Measurements from ENCODE around the gene ATE1. TPM values are rescaled to one million over a fixed set of nuclear protein-coding genes. Genes with fewer than 3 reads are reported as not detected.

Gene ATE1
- total RNA-seq, 1 experiment from 2014 or later, result 23.8 TPM

DNA sequence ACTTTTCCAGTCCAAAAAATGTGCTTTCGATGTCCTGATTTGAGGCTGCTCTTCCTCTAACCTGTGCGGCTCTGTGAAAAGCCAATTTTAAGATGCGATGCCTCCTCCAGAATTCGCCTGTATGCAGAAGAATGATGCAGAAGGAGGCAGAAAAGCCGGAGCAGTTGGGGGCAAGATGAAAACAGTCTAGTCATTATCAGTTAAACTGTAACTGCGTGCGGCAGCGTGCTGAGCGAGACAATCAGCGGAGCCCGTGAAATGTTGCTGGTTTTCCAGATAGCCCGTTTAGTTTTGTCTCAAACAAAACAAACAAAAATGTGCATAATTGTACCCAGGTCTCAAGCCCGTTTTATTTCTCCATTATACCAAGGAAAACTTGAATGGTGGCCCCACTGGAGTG lies 192.6 kb downstream of the ATE1 start:
- POLR2A ChIA-PET, result no interaction called here
- H3K36me3 Mint-ChIP-seq, result no peaks in the 10 kb centered on the region
- peaks cover 9% of the 10 kb centered on the region for H3K27me3 Mint-ChIP-seq (ENCODE audit: low read depth)
- no peak overlapping the region for H3K4me3 Mint-ChIP-seq
- DNase-seq (ENCODE audit: low spot score) (no peak), ATAC-seq (no peak)
- no peaks in the 10 kb centered on the region for H3K9me3 Mint-ChIP-seq
- H3K27ac Mint-ChIP-seq, result no peak overlapping the region
- CTCF ChIA-PET, result interaction anchor here (0.7 to 3.8 kb wide), 7 partner anchors 9 to 786 kb away, joined by 3 to 24 read pairs (median 3); no protein-coding TSS in a partner anchor
- peaks cover 35% of the 10 kb centered on the region for H3K4me1 Mint-ChIP-seq
- no peak for TF ChIP-seq CREM (CRISPR knock-in tag; IDR thresholded peaks at IDR 0.05)
- no peak for TF ChIP-seq MYBL2 (CRISPR knock-in tag; IDR thresholded peaks at IDR 0.05)
- no peak for TF ChIP-seq IRF2 (CRISPR knock-in tag; IDR thresholded peaks at IDR 0.05; ENCODE audit: borderline replicate concordance, low read depth)
- TF ChIP-seq, protein P1, sequence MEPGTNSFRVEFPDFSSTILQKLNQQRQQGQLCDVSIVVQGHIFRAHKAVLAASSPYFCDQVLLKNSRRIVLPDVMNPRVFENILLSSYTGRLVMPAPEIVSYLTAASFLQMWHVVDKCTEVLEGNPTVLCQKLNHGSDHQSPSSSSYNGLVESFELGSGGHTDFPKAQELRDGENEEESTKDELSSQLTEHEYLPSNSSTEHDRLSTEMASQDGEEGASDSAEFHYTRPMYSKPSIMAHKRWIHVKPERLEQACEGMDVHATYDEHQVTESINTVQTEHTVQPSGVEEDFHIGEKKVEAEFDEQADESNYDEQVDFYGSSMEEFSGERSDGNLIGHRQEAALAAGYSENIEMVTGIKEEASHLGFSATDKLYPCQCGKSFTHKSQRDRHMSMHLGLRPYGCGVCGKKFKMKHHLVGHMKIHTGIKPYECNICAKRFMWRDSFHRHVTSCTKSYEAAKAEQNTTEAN (CRISPR knock-in tag; IDR thresholded peaks at IDR 0.05), result no peak
- TF ChIP-seq, protein P2, sequence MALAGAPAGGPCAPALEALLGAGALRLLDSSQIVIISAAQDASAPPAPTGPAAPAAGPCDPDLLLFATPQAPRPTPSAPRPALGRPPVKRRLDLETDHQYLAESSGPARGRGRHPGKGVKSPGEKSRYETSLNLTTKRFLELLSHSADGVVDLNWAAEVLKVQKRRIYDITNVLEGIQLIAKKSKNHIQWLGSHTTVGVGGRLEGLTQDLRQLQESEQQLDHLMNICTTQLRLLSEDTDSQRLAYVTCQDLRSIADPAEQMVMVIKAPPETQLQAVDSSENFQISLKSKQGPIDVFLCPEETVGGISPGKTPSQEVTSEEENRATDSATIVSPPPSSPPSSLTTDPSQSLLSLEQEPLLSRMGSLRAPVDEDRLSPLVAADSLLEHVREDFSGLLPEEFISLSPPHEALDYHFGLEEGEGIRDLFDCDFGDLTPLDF (CRISPR knock-in tag; IDR thresholded peaks at IDR 0.05), result no peak
- no peak for TF ChIP-seq KAT7 (CRISPR knock-in tag; IDR thresholded peaks at IDR 0.05; ENCODE audit: borderline replicate concordance)
- TF ChIP-seq CTCF (IDR thresholded peaks at IDR 0.05), result no peak
- TF ChIP-seq, protein P3, sequence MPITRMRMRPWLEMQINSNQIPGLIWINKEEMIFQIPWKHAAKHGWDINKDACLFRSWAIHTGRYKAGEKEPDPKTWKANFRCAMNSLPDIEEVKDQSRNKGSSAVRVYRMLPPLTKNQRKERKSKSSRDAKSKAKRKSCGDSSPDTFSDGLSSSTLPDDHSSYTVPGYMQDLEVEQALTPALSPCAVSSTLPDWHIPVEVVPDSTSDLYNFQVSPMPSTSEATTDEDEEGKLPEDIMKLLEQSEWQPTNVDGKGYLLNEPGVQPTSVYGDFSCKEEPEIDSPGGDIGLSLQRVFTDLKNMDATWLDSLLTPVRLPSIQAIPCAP (CRISPR knock-in tag; IDR thresholded peaks at IDR 0.05), result no peak

DNA sequence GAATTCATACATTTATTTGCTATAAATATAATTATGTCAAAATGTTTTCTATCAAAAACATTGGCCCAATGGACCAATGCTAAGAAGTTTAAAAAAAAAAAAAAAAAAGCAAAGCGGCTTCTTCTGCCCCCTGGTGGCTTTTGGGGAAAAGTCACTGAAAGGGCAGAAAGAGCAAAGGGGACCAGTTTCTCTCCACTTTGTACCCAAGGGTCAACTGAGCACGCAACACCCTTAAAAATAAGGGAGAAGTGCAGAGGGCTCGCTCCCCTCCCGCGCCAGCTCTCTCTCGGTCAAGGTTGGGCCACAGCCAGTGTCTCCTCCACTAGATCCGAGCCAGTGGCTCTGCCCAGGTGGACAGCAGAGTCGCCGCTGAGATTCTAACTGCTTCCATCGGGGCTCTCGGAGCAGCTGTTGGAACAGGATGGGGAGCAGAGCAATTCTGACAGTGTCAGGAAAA lies 193.2 kb downstream of the ATE1 start:
- Mint-ChIP-seq H3K27ac (no peak overlapping the region), H3K4me1 (peaks cover 35% of the 10 kb centered on the region), H3K36me3 (no peaks in the 10 kb centered on the region), H3K4me3 (no peak overlapping the region), H3K9me3 (no peaks in the 10 kb centered on the region), H3K27me3 (ENCODE audit: low read depth) (peaks cover 9% of the 10 kb centered on the region)
- TF ChIP-seq USF1 (CRISPR knock-in tag; IDR thresholded peaks at IDR 0.05), result no peak
- no peak for TF ChIP-seq EMX1 (CRISPR knock-in tag; IDR thresholded peaks at IDR 0.05)
- peak; percentile 41 for TF ChIP-seq CTCF (IDR thresholded peaks at IDR 0.05)
- DNase-seq (ENCODE audit: low spot score), result peak; percentile 25
- ChIA-PET POLR2A (no interaction called here), CTCF (interaction anchor here (0.6 to 3.8 kb wide), 12 partner anchors 8 to 785 kb away, joined by 3 to 24 read pairs (median 6); no protein-coding TSS in a partner anchor)
- peak; percentile 62 for ATAC-seq

- Mint-ChIP-seq H3K9me3 (no peaks in the 10 kb centered on the region), H3K27me3 (ENCODE audit: low read depth) (peaks cover 9% of the 10 kb centered on the region), H3K36me3 (no peaks in the 10 kb centered on the region), H3K4me1 (peaks cover 35% of the 10 kb centered on the region), H3K27ac (0 out of 2 replicates have a peak overlapping the region, but pooled peaks have one; percentile 47), H3K4me3 (peak overlapping the region; percentile 21; the same call in 1 of the 2 replicates)
- POLR2A ChIA-PET, result no interaction called here
- ATAC-seq (peak; percentile 62), DNase-seq (ENCODE audit: low spot score) (peak; percentile 73)
- CTCF ChIA-PET, result interaction anchor here (0.8 to 3.8 kb wide), 10 partner anchors 10 to 783 kb away, joined by 3 to 24 read pairs (median 6); no protein-coding TSS in a partner anchor
- TF ChIP-seq, protein P3 (CRISPR knock-in tag; IDR thresholded peaks at IDR 0.05), result no peak
- no peak for TF ChIP-seq ZNF512 (CRISPR knock-in tag; IDR thresholded peaks at IDR 0.05; ENCODE audit: borderline replicate concordance)
- TF ChIP-seq NR3C1 (CRISPR knock-in tag; conservative IDR thresholded peaks at IDR 0.05; ENCODE audit: low read depth), result no peak
- TF ChIP-seq GTF2I (CRISPR knock-in tag; conservative IDR thresholded peaks at IDR 0.05), result no peak
- TF ChIP-seq, protein P4, sequence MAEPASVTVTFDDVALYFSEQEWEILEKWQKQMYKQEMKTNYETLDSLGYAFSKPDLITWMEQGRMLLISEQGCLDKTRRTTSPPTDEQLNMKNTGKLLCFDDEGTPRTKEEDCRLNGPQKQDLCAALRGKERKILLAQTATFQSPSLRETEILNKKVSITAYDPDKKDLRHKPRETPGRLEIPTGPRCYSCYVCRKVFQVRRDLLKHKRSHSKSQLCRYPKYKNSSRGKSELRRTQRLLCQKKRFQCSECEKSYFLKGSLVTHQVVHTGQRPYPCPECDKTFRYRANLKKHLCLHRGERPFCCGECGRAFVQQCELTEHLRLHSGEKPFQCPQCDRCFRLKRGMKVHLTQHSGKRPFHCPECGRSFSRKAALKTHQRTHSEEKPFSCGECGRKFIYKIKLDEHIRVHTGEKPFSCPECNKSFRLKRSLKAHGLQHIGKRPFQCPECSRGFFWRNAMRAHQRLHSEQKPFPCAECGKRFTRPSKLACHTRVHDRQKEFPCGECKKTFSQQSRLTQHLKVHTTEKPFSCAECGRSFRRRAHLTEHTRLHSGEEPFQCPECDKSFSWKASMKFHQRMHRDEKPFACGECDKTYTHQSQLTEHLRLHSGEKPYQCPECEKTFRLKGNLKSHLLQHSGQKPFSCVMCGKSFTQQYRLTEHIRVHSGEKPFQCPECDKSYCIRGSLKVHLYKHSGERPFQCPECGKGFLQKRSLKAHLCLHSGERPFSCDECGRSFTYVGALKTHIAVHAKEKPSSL (CRISPR knock-in tag; conservative IDR thresholded peaks at IDR 0.05), result no peak
Measured at GRCh38 chr10:121732656-121733445, 195.0 kb downstream of the ATE1 start.

Data from WTC11 (cell line).